ENCODE results near the gene ATP2C1. TPM values are rescaled to one million over a fixed set of nuclear protein-coding genes. Genes with fewer than 3 reads are reported as not detected.

ATP2C1 gene
- total RNA-seq, 2 experiments from 2014 or later: 57.5 to 63.8 TPM

GRCh38 chr3:130865489-130865888, 28.4 kb upstream of the ATP2C1 start:
- Mint-ChIP-seq H3K27ac (no peak overlapping the region), H3K36me3 (ENCODE audit: low read depth) (no peaks in the 10 kb centered on the region), H3K9me3 (no peaks in the 10 kb centered on the region), H3K4me1 (no peaks in the 10 kb centered on the region), H3K27me3 (peaks cover 1% of the 10 kb centered on the region), H3K4me3 (no peak overlapping the region)
- ChIA-PET POLR2A (no interaction called here), CTCF (interaction anchor here (1.7 kb wide), 1 partner anchor 28 kb away, joined by 3 read pairs; no protein-coding TSS in a partner anchor)
- no peak for DNase-seq

GRCh38 chr3:130866327-130866726, 27.6 kb upstream of the ATP2C1 start:
- Mint-ChIP-seq H3K27me3 (no peaks in the 10 kb centered on the region), H3K9me3 (no peaks in the 10 kb centered on the region), H3K4me1 (no peaks in the 10 kb centered on the region), H3K36me3 (ENCODE audit: low read depth) (no peaks in the 10 kb centered on the region), H3K27ac (no peak overlapping the region), H3K4me3 (no peak overlapping the region)
- POLR2A ChIA-PET: no interaction called here
- CTCF ChIA-PET: interaction anchor here (1.7 kb wide), 1 partner anchor 27 kb away, joined by 3 read pairs; no protein-coding TSS in a partner anchor
- no peak for DNase-seq

- no peak for DNase-seq
- H3K27ac Mint-ChIP-seq: no peak overlapping the region
- ChIA-PET CTCF (no interaction called here), POLR2A (no interaction called here)
- no peak overlapping the region for H3K4me3 Mint-ChIP-seq
- H3K27me3 Mint-ChIP-seq: peaks cover 5% of the 10 kb centered on the region
- no peaks in the 10 kb centered on the region for H3K9me3 Mint-ChIP-seq
- H3K36me3 Mint-ChIP-seq (ENCODE audit: low read depth): no peaks in the 10 kb centered on the region
- H3K4me1 Mint-ChIP-seq: no peaks in the 10 kb centered on the region
Observed at GRCh38 chr3:130870423-130870822, 23.5 kb upstream of the ATP2C1 start.

- Mint-ChIP-seq H3K9me3 (peaks cover 11% of the 10 kb centered on the region), H3K36me3 (ENCODE audit: low read depth) (no peaks in the 10 kb centered on the region), H3K27me3 (peaks cover 22% of the 10 kb centered on the region), H3K4me3 (no peak overlapping the region), H3K4me1 (no peaks in the 10 kb centered on the region), H3K27ac (no peak overlapping the region)
- DNase-seq: no peak
- ChIA-PET CTCF (no interaction called here), POLR2A (no interaction called here)
Observed at GRCh38 chr3:130876594-130876993, 17.3 kb upstream of the ATP2C1 start.

- ChIA-PET CTCF (interaction anchor here (1.0 kb wide), 1 partner anchor 118 kb away, joined by 3 read pairs; no protein-coding TSS in a partner anchor), POLR2A (no interaction called here)
- Mint-ChIP-seq H3K4me1 (no peaks in the 10 kb centered on the region), H3K36me3 (ENCODE audit: low read depth) (no peaks in the 10 kb centered on the region), H3K27ac (no peak overlapping the region), H3K27me3 (peaks cover 30% of the 10 kb centered on the region), H3K9me3 (peaks cover 11% of the 10 kb centered on the region), H3K4me3 (no peak overlapping the region)
- no peak for DNase-seq
Observed at GRCh38 chr3:130878464-130878863, 15.4 kb upstream of the ATP2C1 start.

- POLR2A ChIA-PET: no interaction called here
- Mint-ChIP-seq H3K36me3 (ENCODE audit: low read depth) (no peaks in the 10 kb centered on the region), H3K27ac (no peak overlapping the region), H3K27me3 (peaks cover 7% of the 10 kb centered on the region), H3K9me3 (no peaks in the 10 kb centered on the region), H3K4me3 (no peak overlapping the region), H3K4me1 (peaks cover 5% of the 10 kb centered on the region)
- CTCF ChIA-PET: no interaction called here
- no peak for DNase-seq
Observed at GRCh38 chr3:130889416-130889946, 4.4 kb upstream of the ATP2C1 start.

- Mint-ChIP-seq H3K9me3 (no peaks in the 10 kb centered on the region), H3K4me3 (peak overlapping the region; percentile 93), H3K27me3 (no peaks in the 10 kb centered on the region), H3K36me3 (ENCODE audit: low read depth) (peaks cover 3% of the 10 kb centered on the region), H3K27ac (peak overlapping the region; percentile 97), H3K4me1 (peaks cover 36% of the 10 kb centered on the region)
- POLR2A ChIA-PET: interaction anchor here (0.8 to 3.6 kb wide), 23 partner anchors 9 to 489 kb away, joined by 3 to 48 read pairs (median 4); partner anchors contain the start of genes ASTE1, NEK11, NUDT16 and PIK3R4
- peak; percentile 71 for DNase-seq
- CTCF ChIA-PET: interaction anchor here (0.6 to 4.4 kb wide), 26 partner anchors 10 to 799 kb away, joined by 3 to 52 read pairs (median 4); partner anchors contain the start of genes ASTE1, NEK11 and PIK3R4
Observed at GRCh38 chr3:130892759-130893375, 1.0 kb upstream of the ATP2C1 start.

GRCh38 chr3:130894130-130894985, 474 bp downstream of the ATP2C1 start:
- CTCF ChIA-PET: interaction anchor here (0.8 to 4.4 kb wide), 18 partner anchors 8 to 801 kb away, joined by 3 to 52 read pairs (median 5); partner anchors contain the start of genes ASTE1, NEK11 and PIK3R4
- Mint-ChIP-seq H3K4me3 (peak overlapping the region; percentile 93), H3K27me3 (no peaks in the 10 kb centered on the region), H3K9me3 (no peaks in the 10 kb centered on the region), H3K27ac (peak overlapping the region; percentile 78), H3K36me3 (ENCODE audit: low read depth) (peaks cover 3% of the 10 kb centered on the region), H3K4me1 (peaks cover 36% of the 10 kb centered on the region)
- POLR2A ChIA-PET: interaction anchor here (0.5 to 3.6 kb wide), 30 partner anchors 7 to 715 kb away, joined by 3 to 48 read pairs (median 4); partner anchors contain the start of genes ASTE1, NEK11, NUDT16 and PIK3R4
- DNase-seq: peak; percentile 52

- H3K9me3 Mint-ChIP-seq: no peaks in the 10 kb centered on the region
- POLR2A ChIA-PET: interaction anchor here (1.0 to 3.6 kb wide), 11 partner anchors 9 to 148 kb away, joined by 3 to 48 read pairs (median 15); partner anchors contain the start of genes ASTE1, NEK11 and PIK3R4
- CTCF ChIA-PET: interaction anchor here (0.8 to 4.4 kb wide), 4 partner anchors 21 to 195 kb away, joined by 3 to 52 read pairs (median 8); no protein-coding TSS in a partner anchor
- peak overlapping the region; percentile 78 for H3K27ac Mint-ChIP-seq
- H3K27me3 Mint-ChIP-seq: no peaks in the 10 kb centered on the region
- H3K4me1 Mint-ChIP-seq: peaks cover 36% of the 10 kb centered on the region
- H3K4me3 Mint-ChIP-seq: peak overlapping the region; percentile 93
- H3K36me3 Mint-ChIP-seq (ENCODE audit: low read depth): peaks cover 3% of the 10 kb centered on the region
- no peak for DNase-seq
Observed at GRCh38 chr3:130894986-130895280, 1.0 kb downstream of the ATP2C1 start.

GRCh38 chr3:130895690-130896488, 2.0 kb downstream of the ATP2C1 start:
- H3K4me1 Mint-ChIP-seq: peaks cover 36% of the 10 kb centered on the region
- peak overlapping the region; percentile 93 for H3K4me3 Mint-ChIP-seq
- ChIA-PET POLR2A (interaction anchor here (3.0 to 3.6 kb wide), 3 partner anchors 8 to 136 kb away, joined by 15 to 19 read pairs (median 15); no protein-coding TSS in a partner anchor), CTCF (no interaction called here)
- peaks cover 3% of the 10 kb centered on the region for H3K36me3 Mint-ChIP-seq (ENCODE audit: low read depth)
- H3K9me3 Mint-ChIP-seq: no peaks in the 10 kb centered on the region
- no peak overlapping the region for H3K27ac Mint-ChIP-seq
- H3K27me3 Mint-ChIP-seq: no peaks in the 10 kb centered on the region
- DNase-seq: no peak

- POLR2A ChIA-PET: interaction anchor here (0.7 to 1.7 kb wide), 2 partner anchors 11 to 579 kb away, joined by 3 to 5 read pairs; no protein-coding TSS in a partner anchor
- DNase-seq: no peak
- no peak overlapping the region for H3K4me3 Mint-ChIP-seq
- H3K9me3 Mint-ChIP-seq: no peaks in the 10 kb centered on the region
- no peak overlapping the region for H3K27ac Mint-ChIP-seq
- CTCF ChIA-PET: interaction anchor here (0.8 kb wide), 1 partner anchor 149 kb away, joined by 3 read pairs; no protein-coding TSS in a partner anchor
- no peaks in the 10 kb centered on the region for H3K27me3 Mint-ChIP-seq
- peaks cover 3% of the 10 kb centered on the region for H3K36me3 Mint-ChIP-seq (ENCODE audit: low read depth)
- H3K4me1 Mint-ChIP-seq: peaks cover 44% of the 10 kb centered on the region
Observed at GRCh38 chr3:130897316-130897715, 3.4 kb downstream of the ATP2C1 start.

GRCh38 chr3:130900959-130901358, 7.1 kb downstream of the ATP2C1 start:
- no peak overlapping the region for H3K27ac Mint-ChIP-seq
- no peaks in the 10 kb centered on the region for H3K9me3 Mint-ChIP-seq
- DNase-seq: no peak
- ChIA-PET CTCF (no interaction called here), POLR2A (interaction anchor here (1.0 kb wide), 1 partner anchor 8 kb away, joined by 3 read pairs; the partner anchor contains the start of gene ATP2C1)
- H3K36me3 Mint-ChIP-seq (ENCODE audit: low read depth): peaks cover 3% of the 10 kb centered on the region
- peaks cover 40% of the 10 kb centered on the region for H3K4me1 Mint-ChIP-seq
- no peaks in the 10 kb centered on the region for H3K27me3 Mint-ChIP-seq
- no peak overlapping the region for H3K4me3 Mint-ChIP-seq
